ENCODE measurements around the gene PGLYRP4. TPM values are rescaled to one million over a fixed set of nuclear protein-coding genes. Genes with fewer than 3 reads are reported as not detected.

Gene PGLYRP4, protein sequence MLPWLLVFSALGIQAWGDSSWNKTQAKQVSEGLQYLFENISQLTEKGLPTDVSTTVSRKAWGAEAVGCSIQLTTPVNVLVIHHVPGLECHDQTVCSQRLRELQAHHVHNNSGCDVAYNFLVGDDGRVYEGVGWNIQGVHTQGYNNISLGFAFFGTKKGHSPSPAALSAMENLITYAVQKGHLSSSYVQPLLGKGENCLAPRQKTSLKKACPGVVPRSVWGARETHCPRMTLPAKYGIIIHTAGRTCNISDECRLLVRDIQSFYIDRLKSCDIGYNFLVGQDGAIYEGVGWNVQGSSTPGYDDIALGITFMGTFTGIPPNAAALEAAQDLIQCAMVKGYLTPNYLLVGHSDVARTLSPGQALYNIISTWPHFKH
- not detected for total RNA-seq

DNA sequence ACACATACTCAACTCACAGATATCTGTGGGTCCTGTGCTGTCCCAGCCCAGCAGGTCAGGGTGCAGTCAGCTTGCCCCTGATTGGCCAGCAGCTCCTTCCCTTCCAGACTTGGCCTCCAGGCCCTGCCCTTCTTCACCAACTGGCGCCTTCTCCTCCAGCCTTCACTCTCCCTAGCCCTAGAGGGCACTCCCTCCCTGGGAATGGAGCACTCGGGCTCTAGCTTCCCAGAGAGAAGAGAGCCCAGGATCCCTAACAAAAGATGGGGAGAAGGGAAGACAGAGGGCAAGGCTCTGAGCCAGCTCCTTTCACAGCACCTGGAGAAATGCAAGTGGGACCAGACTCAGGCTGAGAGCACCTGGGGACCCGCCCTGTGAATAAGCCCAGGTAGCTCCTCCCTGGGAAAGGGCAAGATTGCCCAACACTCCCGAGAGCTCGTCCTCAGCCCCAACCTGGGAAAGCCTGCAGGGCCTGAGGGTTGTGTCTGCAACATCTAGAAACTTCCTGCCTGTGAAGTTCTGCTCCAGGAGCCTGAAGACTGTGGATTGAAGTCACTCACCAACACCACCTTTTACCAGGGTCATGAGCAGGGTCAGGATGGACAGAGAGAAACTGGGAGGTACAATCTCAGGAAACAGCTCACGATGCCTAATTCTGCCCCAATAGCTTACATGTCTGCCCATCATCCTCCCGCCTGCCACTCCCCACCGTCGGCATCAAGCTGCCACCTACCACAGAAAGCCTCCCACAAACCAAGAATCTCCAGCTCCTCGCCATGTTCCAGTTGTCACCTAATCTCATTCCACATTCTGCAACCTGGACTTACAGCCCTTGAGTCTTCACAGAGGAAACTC is at the start of gene PGLYRP4:
PGLYRP4 (minus strand) TSS at position 331 of the 852 bp plus-strand sequence. CDS start 909 bp downstream, outside the sequence.
- H3K9me3 Mint-ChIP-seq = no peaks in the 10 kb centered on the region
- no peaks in the 10 kb centered on the region for H3K36me3 Mint-ChIP-seq
- ATAC-seq (no peak), DNase-seq (ENCODE audit: low spot score in 2 of 2) (no peak)
- no peak within 1 kb of the TSS for H3K27ac Mint-ChIP-seq

DNA sequence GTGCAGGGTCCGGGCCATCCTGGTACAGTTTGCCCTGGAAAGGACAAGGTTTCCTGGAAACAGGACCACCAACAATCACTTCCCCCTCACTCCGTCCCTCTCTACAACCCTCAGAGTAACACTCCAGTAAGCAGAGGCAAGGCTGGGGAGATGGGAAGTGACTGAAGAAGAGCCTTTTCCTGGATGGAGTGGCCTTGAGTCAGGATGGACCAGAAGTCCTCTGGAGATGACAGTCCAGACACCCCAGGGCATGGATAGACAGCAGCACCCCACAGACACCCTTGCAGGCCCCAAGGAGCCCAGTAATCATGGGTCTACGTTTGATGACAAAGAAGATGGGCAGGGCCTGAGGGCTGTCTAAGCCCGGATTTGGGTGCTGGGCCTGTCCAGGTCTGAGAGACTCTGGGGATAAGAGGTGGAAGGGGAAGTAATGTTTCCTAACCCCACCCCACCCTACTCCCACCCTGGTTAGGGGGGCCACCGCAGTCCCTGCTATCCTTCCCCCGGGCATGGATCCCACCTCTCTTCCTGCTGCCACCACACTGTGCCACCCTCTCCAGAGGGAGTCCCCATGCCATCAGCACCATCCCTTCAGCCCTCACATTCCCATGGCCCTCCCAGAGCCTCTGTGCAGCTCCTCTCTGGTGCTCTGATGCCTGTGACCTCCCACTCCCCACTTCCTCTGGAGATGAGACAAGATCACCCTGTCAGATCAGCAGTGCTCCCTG is 49.4 kb upstream of the PGLYRP4 start:
- DNase-seq (ENCODE audit: low spot score in 2 of 2) (no peak), ATAC-seq (no peak)
- Mint-ChIP-seq H3K27ac (no peak overlapping the region), H3K36me3 (no peaks in the 10 kb centered on the region), H3K9me3 (no peaks in the 10 kb centered on the region)

DNA sequence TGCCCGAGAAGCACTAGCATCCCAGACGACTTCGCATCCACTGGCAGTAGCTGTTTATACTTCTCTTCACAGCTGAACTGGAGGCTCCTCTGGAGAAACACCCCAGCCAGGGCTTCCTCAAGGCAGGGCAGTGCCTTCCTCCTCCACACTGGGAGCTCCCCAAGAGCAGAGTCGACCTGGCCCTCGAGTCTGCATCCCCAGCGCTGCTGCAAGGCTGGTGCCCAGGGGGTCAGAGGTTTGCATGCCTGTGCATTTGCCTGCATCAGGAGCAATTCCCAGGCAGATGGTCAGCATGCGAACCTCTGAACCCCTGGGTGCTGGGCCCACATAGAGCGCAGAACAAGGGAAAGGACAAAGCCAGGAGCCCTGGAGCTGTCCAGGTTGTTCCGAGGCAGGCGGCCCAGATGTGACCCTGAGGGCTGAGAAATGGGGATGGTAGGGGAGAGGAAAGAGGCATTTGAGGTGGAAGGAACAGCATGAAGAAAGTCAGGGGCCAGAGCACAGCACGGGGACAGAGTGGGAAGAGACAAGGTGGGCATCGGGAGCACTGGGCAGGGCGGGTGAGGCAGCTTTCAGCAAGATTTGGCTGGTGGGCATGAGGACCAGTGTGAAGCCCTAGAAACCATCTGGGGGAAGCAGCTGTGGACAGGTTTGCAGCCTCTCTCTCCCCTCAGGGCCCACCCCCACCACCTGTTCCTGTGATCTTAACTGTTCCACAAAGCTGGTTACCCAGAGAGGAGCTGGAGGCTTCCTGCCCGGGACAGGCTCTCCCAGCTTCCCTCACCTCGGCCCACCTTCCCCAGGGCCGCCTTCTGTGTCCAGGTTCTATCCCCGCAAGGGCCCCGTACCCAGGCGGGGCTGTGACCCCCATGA is 48.6 kb upstream of the PGLYRP4 start:
- Mint-ChIP-seq H3K27ac (no peak overlapping the region), H3K9me3 (no peaks in the 10 kb centered on the region), H3K36me3 (no peaks in the 10 kb centered on the region)
- ATAC-seq (no peak), DNase-seq (ENCODE audit: low spot score in 2 of 2) (no peak)

DNA sequence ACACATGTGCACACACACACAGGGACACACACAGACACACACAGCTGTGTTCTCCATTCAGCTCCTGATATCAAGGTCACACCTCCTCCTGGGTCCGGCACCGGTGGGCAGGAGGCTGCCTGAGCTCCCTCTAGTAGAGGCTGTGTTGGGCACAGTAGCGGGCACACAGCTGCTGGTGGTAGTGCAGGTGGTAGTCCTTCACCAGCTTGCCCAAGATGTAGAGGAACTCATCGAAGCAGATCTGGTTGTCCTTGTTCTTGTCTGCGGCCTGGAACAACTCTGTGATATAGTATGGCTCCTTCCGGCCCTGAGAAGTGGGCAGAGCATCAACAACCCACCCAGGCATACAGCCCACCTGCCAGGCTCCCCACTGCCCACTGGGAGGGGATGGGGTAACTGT is 47.8 kb upstream of the PGLYRP4 start:
- ATAC-seq (no peak), DNase-seq (ENCODE audit: low spot score in 2 of 2) (no peak)
- H3K36me3 Mint-ChIP-seq = no peaks in the 10 kb centered on the region
- no peaks in the 10 kb centered on the region for H3K9me3 Mint-ChIP-seq
- H3K27ac Mint-ChIP-seq = no peak overlapping the region

DNA sequence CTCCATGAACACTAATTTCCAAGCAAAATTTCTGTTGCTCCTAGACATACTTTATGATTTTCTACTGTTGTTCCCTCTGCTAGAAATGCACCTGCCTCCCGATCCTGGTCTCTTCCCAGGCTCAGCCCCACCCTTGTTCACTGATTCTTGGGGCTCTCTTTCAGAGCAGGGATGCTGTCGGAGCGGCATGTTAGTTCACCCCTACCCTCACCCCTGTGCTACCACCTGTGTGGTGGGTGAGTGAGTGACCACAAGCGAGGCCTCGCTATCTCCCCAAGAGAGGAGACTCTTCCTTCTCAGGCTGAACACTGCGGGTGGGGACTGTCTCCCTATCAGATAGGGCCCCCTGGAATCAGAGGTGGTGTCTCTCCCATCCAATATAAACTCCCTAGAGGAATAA is 47.1 kb upstream of the PGLYRP4 start:
- no peak for ATAC-seq
- no peaks in the 10 kb centered on the region for H3K36me3 Mint-ChIP-seq
- H3K27ac Mint-ChIP-seq = no peak overlapping the region
- H3K9me3 Mint-ChIP-seq = no peaks in the 10 kb centered on the region
- DNase-seq (ENCODE audit: low spot score in 2 of 2) = no peak

DNA sequence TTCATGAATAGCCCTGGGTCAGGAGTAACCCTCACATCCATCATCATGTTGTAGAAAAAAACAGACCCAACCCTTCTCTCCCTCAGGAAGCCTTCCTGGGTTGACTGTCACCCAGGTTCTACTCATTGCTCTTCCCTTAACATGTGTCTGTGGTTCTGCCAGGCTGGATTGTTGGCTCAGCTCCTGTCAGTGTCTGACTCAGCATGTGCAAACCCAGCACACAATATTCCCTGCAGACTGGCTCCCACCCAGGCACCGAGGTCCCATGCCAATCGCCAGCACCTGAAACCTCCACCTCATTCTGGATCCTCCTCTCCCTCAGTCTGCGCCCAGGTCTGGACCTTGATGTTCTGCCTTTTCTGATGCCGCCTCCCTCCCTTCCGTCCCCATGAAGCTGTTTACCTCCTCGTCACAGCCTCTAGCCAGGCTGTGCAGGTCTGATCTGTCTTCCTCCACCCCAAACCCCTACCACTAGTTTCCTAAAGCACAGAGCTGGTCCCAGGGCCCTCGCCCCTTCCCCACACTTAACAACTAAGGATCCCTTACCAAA is 46.6 kb upstream of the PGLYRP4 start:
- H3K9me3 Mint-ChIP-seq = no peaks in the 10 kb centered on the region
- H3K27ac Mint-ChIP-seq = no peak overlapping the region
- no peak for ATAC-seq
- H3K36me3 Mint-ChIP-seq = no peaks in the 10 kb centered on the region
- DNase-seq (ENCODE audit: low spot score in 2 of 2) = no peak

DNA sequence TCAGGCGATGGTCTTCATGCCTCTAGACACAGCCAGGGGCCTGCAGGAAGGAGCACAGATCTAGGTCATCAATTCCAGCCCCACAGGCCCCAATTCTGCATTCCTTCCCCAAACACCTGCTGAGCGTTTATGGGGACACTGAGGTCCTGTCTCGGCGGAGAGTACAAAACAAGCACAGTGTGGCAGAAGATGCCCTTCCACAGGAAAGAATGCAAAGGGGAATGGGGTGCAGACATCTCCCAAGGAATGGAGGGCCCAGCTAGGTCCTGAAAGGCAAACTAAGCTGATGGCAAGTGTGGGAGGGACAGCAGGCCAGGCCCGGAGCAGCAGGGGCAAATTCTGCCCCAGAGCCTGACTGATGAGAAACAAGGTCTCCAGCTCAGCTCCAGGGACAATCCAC is 45.8 kb upstream of the PGLYRP4 start:
- ATAC-seq (no peak), DNase-seq (ENCODE audit: low spot score in 2 of 2) (no peak)
- Mint-ChIP-seq H3K36me3 (no peaks in the 10 kb centered on the region), H3K9me3 (no peaks in the 10 kb centered on the region), H3K27ac (no peak overlapping the region)

DNA sequence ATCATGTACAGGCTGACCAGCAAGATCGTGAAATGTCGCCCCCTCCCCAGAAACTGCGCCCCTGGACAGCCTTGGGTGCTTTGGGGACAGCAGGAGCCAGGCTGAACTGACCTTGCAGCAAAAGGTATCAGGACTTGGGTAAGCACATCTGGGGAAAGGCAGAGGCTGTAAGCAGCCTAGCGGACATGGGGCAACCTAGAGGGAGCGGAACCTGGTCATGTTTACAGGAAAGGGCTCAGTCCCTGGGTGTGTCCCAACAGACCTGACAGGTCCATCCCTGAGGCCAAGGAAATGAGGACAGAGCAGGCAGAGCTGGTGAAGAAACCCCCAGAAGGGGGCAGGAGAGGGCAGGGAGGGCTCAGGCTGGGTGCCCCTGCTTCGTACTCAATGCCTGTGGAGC is 45.3 kb upstream of the PGLYRP4 start:
- DNase-seq (ENCODE audit: low spot score in 2 of 2) = no peak
- H3K9me3 Mint-ChIP-seq = no peaks in the 10 kb centered on the region
- ATAC-seq = no peak
- no peaks in the 10 kb centered on the region for H3K36me3 Mint-ChIP-seq
- H3K27ac Mint-ChIP-seq = peak overlapping the region in 1 of 2 donors; percentile 63

DNA sequence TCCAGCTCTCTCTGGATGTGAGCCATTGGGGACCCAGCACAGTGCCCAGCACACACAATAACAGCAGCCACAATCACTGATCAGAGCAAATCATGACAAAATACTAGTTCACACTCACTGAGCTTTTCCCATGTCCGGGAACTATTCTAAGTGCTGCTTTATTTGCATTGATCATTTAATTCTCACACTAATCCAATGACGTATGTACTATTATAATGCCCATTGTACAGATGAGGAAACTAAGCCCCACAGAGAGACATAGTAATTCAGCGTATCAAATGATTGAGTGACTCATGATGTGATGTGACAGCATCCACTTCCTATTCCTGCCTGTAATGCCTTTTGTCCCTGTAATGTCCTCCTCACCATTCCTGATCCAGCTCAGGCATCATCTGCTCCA is 44.2 kb upstream of the PGLYRP4 start:
- Mint-ChIP-seq H3K9me3 (no peaks in the 10 kb centered on the region), H3K27ac (no peak overlapping the region), H3K36me3 (no peaks in the 10 kb centered on the region)
- no peak for ATAC-seq
- DNase-seq (ENCODE audit: low spot score in 2 of 2) = no peak

DNA sequence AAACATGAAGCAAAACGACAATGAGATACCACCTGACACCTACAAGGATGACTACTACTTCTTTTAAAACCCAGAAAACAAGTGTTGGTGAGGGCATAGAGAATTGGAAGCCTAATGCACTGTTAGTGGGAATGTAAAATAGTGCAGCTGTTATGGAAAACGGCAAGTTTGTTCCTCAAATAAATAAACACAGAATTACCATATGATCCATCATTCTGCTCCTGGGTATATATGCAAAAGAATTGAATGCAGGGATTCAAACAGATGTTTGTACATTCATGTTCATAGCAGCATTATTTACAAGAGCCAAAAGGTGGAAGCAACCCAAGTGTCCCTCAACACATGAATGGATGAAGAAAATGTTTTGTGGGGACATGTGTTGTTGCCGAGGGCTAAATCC is 43.6 kb upstream of the PGLYRP4 start:
- no peak overlapping the region for H3K27ac Mint-ChIP-seq
- no peaks in the 10 kb centered on the region for H3K36me3 Mint-ChIP-seq
- DNase-seq (ENCODE audit: low spot score in 2 of 2) (no peak), ATAC-seq (no peak)
- H3K9me3 Mint-ChIP-seq = no peaks in the 10 kb centered on the region

DNA sequence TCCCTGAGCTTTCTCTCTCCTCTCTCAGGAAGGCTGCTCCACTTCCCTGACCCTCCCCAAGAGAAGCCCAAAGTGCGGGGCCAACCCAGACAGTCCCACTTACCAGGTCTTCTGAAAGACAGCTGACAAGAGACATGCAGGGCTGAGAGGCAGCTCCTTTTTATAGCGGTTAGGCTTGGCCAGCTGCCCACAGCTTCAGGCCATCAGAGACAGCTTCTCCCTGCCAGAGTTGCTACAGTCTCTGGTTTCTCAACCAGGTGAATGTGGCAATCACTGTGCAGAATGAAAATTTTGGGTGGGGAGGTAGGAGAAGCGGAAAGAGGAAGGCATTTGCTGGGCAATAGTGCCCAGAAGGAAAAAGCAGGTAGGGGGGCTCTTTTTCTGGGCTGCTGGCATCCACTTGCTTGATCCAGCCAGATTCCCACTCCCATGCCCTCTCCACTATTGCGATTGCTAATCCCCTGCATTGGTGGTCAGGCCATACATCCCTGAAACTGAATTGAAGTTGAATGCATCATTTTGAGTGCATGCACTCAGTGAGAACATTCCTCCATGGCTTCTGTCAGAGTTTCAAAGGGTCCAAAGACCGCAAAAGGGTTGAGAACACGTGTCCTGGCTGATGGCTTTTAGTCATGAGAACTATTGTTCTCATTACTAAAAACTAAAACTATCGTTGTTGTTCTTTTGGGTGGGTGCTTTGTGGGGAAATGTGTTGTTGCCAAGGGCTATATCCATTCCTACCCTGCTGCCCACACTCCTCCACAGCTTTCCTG is 42.5 kb upstream of the PGLYRP4 start, which contains the start of gene S100A8:
S100A8 (minus strand) TSS at position 136 of the 773 bp plus-strand sequence. CDS start 538 bp downstream, outside the sequence.
- DNase-seq (ENCODE audit: low spot score in 2 of 2) (no peak), ATAC-seq (no peak)
- H3K27ac Mint-ChIP-seq = no peak within 1 kb of the TSS

DNA sequence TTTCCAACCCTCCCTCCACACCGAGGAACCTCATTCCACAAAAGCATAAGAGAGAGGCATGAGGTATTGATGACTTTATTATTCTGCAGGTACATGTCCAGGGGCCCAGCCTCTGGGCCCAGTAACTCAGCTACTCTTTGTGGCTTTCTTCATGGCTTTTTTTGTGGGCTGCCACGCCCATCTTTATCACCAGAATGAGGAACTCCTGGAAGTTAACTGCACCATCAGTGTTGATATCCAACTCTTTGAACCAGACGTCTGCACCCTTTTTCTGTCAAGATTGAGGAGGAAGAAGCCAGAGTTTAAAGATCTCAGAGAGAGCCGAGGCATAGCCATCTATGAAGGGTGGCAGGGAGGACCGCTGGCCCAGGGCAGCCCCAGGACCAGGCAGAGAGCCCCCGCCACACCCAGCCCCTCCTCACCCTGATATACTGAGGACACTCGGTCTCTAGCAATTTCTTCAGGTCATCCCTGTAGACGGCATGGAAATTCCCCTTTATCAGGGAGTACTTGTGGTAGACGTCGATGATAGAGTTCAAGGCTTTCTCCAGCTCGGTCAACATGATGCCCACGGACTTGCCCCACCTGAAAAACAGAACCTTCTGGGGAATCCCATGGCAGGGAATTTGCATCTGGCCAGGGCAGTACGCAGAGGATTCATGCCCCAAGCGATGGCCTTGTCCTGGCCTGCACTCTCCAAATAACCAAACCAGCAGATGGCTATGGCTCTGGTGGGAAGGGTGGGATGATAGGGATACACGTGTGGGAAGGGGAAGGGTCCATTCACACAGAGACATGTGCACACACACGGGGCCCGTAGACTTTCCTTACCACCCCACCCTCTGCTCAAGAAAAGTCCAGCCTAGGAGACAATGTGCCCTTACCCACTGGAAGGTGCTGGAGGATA is 41.6 kb upstream of the PGLYRP4 start:
- H3K27ac Mint-ChIP-seq = no peak overlapping the region

More for the DNA sequence above, 42.5 kb upstream of the PGLYRP4 start, which contains the start of gene S100A8:
- no peaks in the 10 kb centered on the region for H3K36me3 Mint-ChIP-seq
- H3K9me3 Mint-ChIP-seq = no peaks in the 10 kb centered on the region

DNA sequence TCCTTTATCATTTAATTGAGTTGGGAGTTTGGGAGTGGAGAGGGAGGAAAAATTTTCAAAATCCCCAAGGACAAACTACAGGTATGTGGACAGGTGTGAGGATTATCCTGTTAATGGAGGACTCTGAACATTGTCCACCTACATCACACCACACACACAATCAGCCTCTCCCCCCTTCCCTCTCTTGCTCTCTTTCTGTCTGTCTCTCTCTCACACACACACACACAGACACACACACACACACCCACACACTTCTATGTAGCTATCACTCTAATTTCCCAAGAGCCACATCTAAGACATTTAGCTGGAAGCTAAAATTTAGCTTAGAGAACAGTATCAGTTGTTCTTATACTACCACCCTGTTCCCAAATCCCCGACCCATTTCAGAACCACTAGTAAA is 40.8 kb upstream of the PGLYRP4 start:
- ATAC-seq = no peak
- no peak for DNase-seq (ENCODE audit: low spot score in 2 of 2)
- H3K9me3 Mint-ChIP-seq = no peaks in the 10 kb centered on the region
- H3K36me3 Mint-ChIP-seq = no peaks in the 10 kb centered on the region
- no peak overlapping the region for H3K27ac Mint-ChIP-seq

More for the DNA sequence above, 41.6 kb upstream of the PGLYRP4 start:
- Mint-ChIP-seq H3K9me3 (no peaks in the 10 kb centered on the region), H3K36me3 (no peaks in the 10 kb centered on the region)
- DNase-seq (ENCODE audit: low spot score in 2 of 2) = no peak
- ATAC-seq = no peak

DNA sequence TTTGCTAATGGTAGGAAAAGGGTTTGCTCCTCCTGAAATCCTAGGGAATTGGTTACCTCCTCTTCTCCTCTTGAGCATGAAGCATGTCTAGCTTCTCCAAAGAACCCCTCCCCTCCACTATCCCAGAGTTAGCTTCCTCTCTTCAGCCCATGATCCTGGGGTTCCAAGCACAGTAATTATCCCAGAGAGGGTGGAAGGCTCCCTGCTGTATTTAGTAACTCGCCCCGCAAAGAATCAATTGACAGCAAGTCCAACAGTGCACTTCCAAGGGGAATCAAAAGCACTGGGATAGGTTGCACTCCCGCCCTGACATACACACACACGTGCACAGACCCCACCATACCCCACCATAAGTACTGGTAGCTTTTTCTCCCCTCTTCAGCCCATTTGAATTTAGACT is 39.1 kb upstream of the PGLYRP4 start:
- no peak overlapping the region for H3K27ac Mint-ChIP-seq
- DNase-seq (ENCODE audit: low spot score in 2 of 2) = no peak
- ATAC-seq = no peak
- no peaks in the 10 kb centered on the region for H3K9me3 Mint-ChIP-seq
- no peaks in the 10 kb centered on the region for H3K36me3 Mint-ChIP-seq
